Hematopoietic multipotent progenitor cell treated with erythropoietin and hydrocortisone succinate and interleukin-3 and kit ligand, for 8 days (in vitro differentiated cells): Measurements from ENCODE around the gene PSMC3.

ENCODE experiments used
- DNase-seq: peaks from one replicate; pipeline ENCODE4 v3.0.0-alpha.2; 2015

The PSMC3 gene

GRCh38 chr11:47393163-47394049, 32.8 kb downstream of the PSMC3 start:
- no peak for DNase-seq

GRCh38 chr11:47392546-47393162, 33.6 kb downstream of the PSMC3 start:
- no peak for DNase-seq

GRCh38 chr11:47391711-47392432, 34.4 kb downstream of the PSMC3 start:
- DNase-seq, result no peak

GRCh38 chr11:47391077-47391583, 35.1 kb downstream of the PSMC3 start:
- no peak for DNase-seq

GRCh38 chr11:47390422-47390760, 35.8 kb downstream of the PSMC3 start:
- DNase-seq, result no peak

GRCh38 chr11:47389577-47390421, 36.4 kb downstream of the PSMC3 start:
- DNase-seq, result no peak

GRCh38 chr11:47388697-47389576, 37.3 kb downstream of the PSMC3 start:
- DNase-seq, result no peak

- DNase-seq, result peak; percentile 22
These were observed 38.1 kb downstream of the PSMC3 start for GRCh38 chr11:47387944-47388696.

- no peak for DNase-seq
These were observed 41.7 kb downstream of the PSMC3 start for GRCh38 chr11:47384498-47384897.

GRCh38 chr11:47383071-47383470, 43.2 kb downstream of the PSMC3 start:
- DNase-seq, result no peak

GRCh38 chr11:47380078-47380477, 46.2 kb downstream of the PSMC3 start:
- DNase-seq, result no peak

- no peak for DNase-seq
These were observed 46.9 kb downstream of the PSMC3 start for GRCh38 chr11:47379317-47379716.

- no peak for DNase-seq
These were observed 47.4 kb downstream of the PSMC3 start for GRCh38 chr11:47378836-47379170.

GRCh38 chr11:47378010-47378835, 48.0 kb downstream of the PSMC3 start, which contains the start of gene SPI1:
Gene SPI1 (minus strand): TSS chr11:47378547. CDS start chr11:47378353, 194 bp downstream.
- DNase-seq, result peak; percentile 91

- peak; percentile 45 for DNase-seq
These were observed 48.6 kb downstream of the PSMC3 start for GRCh38 chr11:47377571-47378009.

- DNase-seq, result peak; percentile 56
These were observed 49.5 kb downstream of the PSMC3 start for GRCh38 chr11:47376525-47377371.

GRCh38 chr11:47376107-47376524, 50.1 kb downstream of the PSMC3 start:
- no peak for DNase-seq

- DNase-seq, result no peak
These were observed 50.6 kb downstream of the PSMC3 start for GRCh38 chr11:47375546-47376085.
